Measurements from ENCODE around the gene TRIM5. TPM values are rescaled to one million over a fixed set of nuclear protein-coding genes. Genes with fewer than 3 reads are reported as not detected.

TRIM5 gene
- total and polyA plus RNA-seq, 9 of the 15 experiments (the other 6 are each of a cell fraction or from before 2014, with no cell fraction given): 7.7 to 20.8 (median 15.0) TPM

DNA sequence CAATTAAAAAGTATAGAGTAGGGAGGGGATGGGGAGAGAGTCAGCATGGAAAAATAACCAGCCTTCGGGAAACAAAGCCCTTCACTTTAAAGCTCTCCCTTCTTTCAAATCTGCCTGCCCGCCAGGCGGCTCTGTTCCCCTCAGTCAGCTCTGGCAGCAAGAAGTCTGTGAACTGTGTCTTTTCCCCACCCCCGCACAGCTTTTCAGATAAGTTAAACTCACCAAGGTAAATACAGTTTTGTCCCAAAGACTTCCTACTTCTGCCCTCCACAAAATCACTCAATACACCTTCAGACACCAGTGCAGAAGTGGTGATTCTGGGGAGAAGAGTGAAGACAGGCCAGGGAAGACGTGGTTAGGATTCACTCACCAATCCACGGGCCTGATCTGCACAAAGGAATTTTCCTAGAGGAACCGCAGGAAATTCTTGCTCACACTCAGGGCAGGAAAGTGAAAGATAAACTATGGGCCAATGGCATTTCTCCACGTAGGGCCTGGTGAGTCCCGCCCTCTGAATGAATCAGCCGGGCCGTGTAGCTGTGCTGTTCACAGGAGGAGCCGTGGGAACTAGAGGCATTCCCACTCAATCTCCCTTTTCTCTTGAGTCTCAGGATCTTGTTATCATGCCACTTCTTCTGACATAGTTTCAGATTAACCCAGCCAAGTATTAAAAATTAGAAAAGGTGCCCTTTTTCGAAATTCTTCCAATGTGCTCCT lies at the start of gene TRIM5 (continued):
- TF ChIP-seq KLF6 (CRISPR knock-in tag; IDR thresholded peaks at IDR 0.05; ENCODE audit: borderline replicate concordance) (0 out of 2 replicates have a peak, but pooled peaks have one; percentile 33), SMARCE1 (IDR thresholded peaks at IDR 0.05) (peak; percentile 86; the same call in 1 of the 2 replicates), ESRRA (IDR thresholded peaks at IDR 0.05; ENCODE audit: borderline replicate concordance, low read depth) (peak; percentile 58; the same call in 1 of the 2 replicates), POLR2AphosphoS2 (IDR thresholded peaks at IDR 0.05; ENCODE audit: low read length) (no peak), ARHGAP35 (IDR thresholded peaks at IDR 0.05; ENCODE audit: partially characterized antibody) (no peak), SPI1 (IDR thresholded peaks at IDR 0.05; ENCODE audit: borderline replicate concordance, low read depth, low read length) (peak; percentile 43; the same call in 1 of the 2 replicates), HNRNPK (IDR thresholded peaks at IDR 0.05; ENCODE audit: low read depth, low read length, poor library complexity, severe bottlenecking) (no peak), KLF16 (IDR thresholded peaks at IDR 0.05) (no peak; the same call in 1 of the 2 replicates), MAFK (IDR thresholded peaks at IDR 0.05; ENCODE audit: low read length) (no peak), TRIM28 (IDR thresholded peaks at IDR 0.05) (peak; percentile 78), CC2D1A (IDR thresholded peaks at IDR 0.05) (peak; percentile 71), ZNF76 (CRISPR knock-in tag; IDR thresholded peaks at IDR 0.05; ENCODE audit: borderline replicate concordance) (no peak), ZNF311 (CRISPR knock-in tag; IDR thresholded peaks at IDR 0.05) (0 out of 2 replicates have a peak, but pooled peaks have one; percentile 16), FOXA3 (CRISPR knock-in tag; conservative IDR thresholded peaks at IDR 0.05 in 1 of 2, IDR thresholded peaks at IDR 0.05 in 1 of 2) (peak in 1 of 2 experiments; percentile 68; a peak in 3 of 4 replicates), ZNF57 (CRISPR knock-in tag; IDR thresholded peaks at IDR 0.05) (no peak), TBL1XR1 (IDR thresholded peaks at IDR 0.05; ENCODE audit: low read length in 2 of 2) (0 out of 4 replicates have a peak, but pooled peaks of 1 of the 2 experiments have one; percentile 35), E2F3 (CRISPR knock-in tag; IDR thresholded peaks at IDR 0.05) (no peak), ZKSCAN8 (CRISPR knock-in tag; IDR thresholded peaks at IDR 0.05) (no peak), YY1 (IDR thresholded peaks at IDR 0.05; ENCODE audit: borderline replicate concordance in 1 of 3, control insufficient read depth in 1 of 3, extremely low read depth in 1 of 3, insufficient read depth in 3 of 3, insufficient read length in 1 of 3, insufficient replicate concordance in 2 of 3, low read depth in 1 of 3, low read length in 2 of 3) (peak in 1 of 3 experiments; percentile 30), PTBP1 (IDR thresholded peaks at IDR 0.05; ENCODE audit: low read depth, low read length) (no peak)
- TF ChIP-seq, protein P1, sequence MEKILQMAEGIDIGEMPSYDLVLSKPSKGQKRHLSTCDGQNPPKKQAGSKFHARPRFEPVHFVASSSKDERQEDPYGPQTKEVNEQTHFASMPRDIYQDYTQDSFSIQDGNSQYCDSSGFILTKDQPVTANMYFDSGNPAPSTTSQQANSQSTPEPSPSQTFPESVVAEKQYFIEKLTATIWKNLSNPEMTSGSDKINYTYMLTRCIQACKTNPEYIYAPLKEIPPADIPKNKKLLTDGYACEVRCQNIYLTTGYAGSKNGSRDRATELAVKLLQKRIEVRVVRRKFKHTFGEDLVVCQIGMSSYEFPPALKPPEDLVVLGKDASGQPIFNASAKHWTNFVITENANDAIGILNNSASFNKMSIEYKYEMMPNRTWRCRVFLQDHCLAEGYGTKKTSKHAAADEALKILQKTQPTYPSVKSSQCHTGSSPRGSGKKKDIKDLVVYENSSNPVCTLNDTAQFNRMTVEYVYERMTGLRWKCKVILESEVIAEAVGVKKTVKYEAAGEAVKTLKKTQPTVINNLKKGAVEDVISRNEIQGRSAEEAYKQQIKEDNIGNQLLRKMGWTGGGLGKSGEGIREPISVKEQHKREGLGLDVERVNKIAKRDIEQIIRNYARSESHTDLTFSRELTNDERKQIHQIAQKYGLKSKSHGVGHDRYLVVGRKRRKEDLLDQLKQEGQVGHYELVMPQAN (IDR thresholded peaks at IDR 0.05; ENCODE audit: borderline replicate concordance): peak; percentile 58; the same call in 1 of the 2 replicates
- TF ChIP-seq, protein P2, sequence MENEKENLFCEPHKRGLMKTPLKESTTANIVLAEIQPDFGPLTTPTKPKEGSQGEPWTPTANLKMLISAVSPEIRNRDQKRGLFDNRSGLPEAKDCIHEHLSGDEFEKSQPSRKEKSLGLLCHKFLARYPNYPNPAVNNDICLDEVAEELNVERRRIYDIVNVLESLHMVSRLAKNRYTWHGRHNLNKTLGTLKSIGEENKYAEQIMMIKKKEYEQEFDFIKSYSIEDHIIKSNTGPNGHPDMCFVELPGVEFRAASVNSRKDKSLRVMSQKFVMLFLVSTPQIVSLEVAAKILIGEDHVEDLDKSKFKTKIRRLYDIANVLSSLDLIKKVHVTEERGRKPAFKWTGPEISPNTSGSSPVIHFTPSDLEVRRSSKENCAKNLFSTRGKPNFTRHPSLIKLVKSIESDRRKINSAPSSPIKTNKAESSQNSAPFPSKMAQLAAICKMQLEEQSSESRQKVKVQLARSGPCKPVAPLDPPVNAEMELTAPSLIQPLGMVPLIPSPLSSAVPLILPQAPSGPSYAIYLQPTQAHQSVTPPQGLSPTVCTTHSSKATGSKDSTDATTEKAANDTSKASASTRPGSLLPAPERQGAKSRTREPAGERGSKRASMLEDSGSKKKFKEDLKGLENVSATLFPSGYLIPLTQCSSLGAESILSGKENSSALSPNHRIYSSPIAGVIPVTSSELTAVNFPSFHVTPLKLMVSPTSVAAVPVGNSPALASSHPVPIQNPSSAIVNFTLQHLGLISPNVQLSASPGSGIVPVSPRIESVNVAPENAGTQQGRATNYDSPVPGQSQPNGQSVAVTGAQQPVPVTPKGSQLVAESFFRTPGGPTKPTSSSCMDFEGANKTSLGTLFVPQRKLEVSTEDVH (IDR thresholded peaks at IDR 0.05; ENCODE audit: low read depth, partially characterized antibody): peak; percentile 55
- TF ChIP-seq, protein P3, sequence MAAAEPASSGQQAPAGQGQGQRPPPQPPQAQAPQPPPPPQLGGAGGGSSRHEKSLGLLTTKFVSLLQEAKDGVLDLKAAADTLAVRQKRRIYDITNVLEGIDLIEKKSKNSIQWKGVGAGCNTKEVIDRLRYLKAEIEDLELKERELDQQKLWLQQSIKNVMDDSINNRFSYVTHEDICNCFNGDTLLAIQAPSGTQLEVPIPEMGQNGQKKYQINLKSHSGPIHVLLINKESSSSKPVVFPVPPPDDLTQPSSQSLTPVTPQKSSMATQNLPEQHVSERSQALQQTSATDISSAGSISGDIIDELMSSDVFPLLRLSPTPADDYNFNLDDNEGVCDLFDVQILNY (CRISPR knock-in tag; IDR thresholded peaks at IDR 0.05): no peak

All from K562 (cell line).